Stomach (tissue), 4 donors: ENCODE data around the gene TMEM176B.

ENCODE experiments used
- CTCF ChIP-seq, 7 experiments: fragments of 450-650 bp in 4 of 7; fragments of 200-600 bp in 3 of 7; sonication (generic) in 3 of 7; IDR thresholded peaks; one replicate each; pipeline ENCODE4 v1.5.1; 2016 to 2019; ENCODE audit warnings: antibody characterized with exemption in 7 of 7, control low read depth in 2 of 7, mild to moderate bottlenecking in 1 of 7
- EP300 ChIP-seq: sonication (generic); formaldehyde crosslinking; IDR thresholded peaks from one replicate; pipeline ENCODE4 v1.6.1; 2017; ENCODE audit warnings: antibody characterized with exemption
- POLR2A ChIP-seq, 4 donors: fragments of 450-650 bp; IDR thresholded peaks; one replicate each; pipeline ENCODE4 v1.6.1; 2016; ENCODE audit warnings: antibody characterized with exemption in 4 of 4, control low read depth in 2 of 4, mild to moderate bottlenecking in 1 of 4, moderate library complexity in 1 of 4

- no peak for TF ChIP-seq POLR2A (IDR thresholded peaks at IDR 0.05)
- TF ChIP-seq CTCF (IDR thresholded peaks at IDR 0.05) = no peak
- TF ChIP-seq EP300 = no peak
These were observed 57.7 kb downstream of the TMEM176B start for GRCh38 chr7:150742286-150742968.
